Measurements from ENCODE around the gene GKAP1. TPM values are rescaled to one million over a fixed set of nuclear protein-coding genes. Genes with fewer than 3 reads are reported as not detected.

Gene GKAP1
- total RNA-seq, 1 donor from 2014 or later: 33.4 TPM

DNA sequence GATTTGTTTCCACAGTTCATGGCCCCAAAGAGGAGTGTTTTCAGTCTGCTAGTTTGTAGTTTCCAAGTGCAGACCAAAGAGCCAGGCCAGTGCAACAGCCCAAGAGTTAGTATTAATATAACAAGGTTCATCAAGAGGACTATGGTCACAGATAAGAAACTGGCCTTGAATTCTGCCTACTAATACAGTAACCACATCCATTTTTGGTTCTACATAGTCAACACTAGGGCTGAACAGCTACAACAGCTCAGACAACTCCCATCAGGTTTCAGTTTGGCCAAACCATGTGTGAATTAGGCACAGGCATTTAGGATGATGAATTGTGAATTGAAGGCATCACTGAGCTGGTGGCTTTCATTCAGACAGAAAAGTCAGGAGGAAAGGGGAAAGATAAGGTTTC lies 96.1 kb downstream of the GKAP1 start:
- Histone ChIP-seq H3K79me2 (ENCODE audit: low read depth) (no peaks in the 10 kb centered on the region), H3K36me3 (no peaks in the 10 kb centered on the region), H4K20me1 (ENCODE audit: low read depth) (no peaks in the 10 kb centered on the region), H3K4me2 (no peak overlapping the region), H3K4me3 (no peak overlapping the region), H3K27me3 (no peaks in the 10 kb centered on the region), H3F3A (ENCODE audit: low read depth) (no peaks in the 10 kb centered on the region), H2AFZ (replicated peaks) (no peak overlapping the region), H3K4me1 (no peaks in the 10 kb centered on the region), H3K9me3 (ENCODE audit: low read depth) (no peaks in the 10 kb centered on the region), H3K27ac (no peak overlapping the region), H3K9ac (no peak overlapping the region)
- peaks cover 3% of the 10 kb centered on the region for H3K9me3 Mint-ChIP-seq
- no peak for TF ChIP-seq EZH2 (IDR thresholded peaks at IDR 0.05)
- TF ChIP-seq, protein P1, sequence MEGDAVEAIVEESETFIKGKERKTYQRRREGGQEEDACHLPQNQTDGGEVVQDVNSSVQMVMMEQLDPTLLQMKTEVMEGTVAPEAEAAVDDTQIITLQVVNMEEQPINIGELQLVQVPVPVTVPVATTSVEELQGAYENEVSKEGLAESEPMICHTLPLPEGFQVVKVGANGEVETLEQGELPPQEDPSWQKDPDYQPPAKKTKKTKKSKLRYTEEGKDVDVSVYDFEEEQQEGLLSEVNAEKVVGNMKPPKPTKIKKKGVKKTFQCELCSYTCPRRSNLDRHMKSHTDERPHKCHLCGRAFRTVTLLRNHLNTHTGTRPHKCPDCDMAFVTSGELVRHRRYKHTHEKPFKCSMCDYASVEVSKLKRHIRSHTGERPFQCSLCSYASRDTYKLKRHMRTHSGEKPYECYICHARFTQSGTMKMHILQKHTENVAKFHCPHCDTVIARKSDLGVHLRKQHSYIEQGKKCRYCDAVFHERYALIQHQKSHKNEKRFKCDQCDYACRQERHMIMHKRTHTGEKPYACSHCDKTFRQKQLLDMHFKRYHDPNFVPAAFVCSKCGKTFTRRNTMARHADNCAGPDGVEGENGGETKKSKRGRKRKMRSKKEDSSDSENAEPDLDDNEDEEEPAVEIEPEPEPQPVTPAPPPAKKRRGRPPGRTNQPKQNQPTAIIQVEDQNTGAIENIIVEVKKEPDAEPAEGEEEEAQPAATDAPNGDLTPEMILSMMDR (IDR thresholded peaks at IDR 0.05): no peak
- TF ChIP-seq EZH2phosphoT487 (IDR thresholded peaks at IDR 0.05): no peak
- no peak for DNase-seq (ENCODE audit: low spot score)
- no peak overlapping the region for H3K4me3 Mint-ChIP-seq
- H3K27me3 Mint-ChIP-seq (ENCODE audit: insufficient read depth, low read depth): no peaks in the 10 kb centered on the region
- H3K27ac Mint-ChIP-seq: no peak overlapping the region
- H3K36me3 Mint-ChIP-seq: no peaks in the 10 kb centered on the region
- H3K4me1 Mint-ChIP-seq: no peaks in the 10 kb centered on the region

DNA sequence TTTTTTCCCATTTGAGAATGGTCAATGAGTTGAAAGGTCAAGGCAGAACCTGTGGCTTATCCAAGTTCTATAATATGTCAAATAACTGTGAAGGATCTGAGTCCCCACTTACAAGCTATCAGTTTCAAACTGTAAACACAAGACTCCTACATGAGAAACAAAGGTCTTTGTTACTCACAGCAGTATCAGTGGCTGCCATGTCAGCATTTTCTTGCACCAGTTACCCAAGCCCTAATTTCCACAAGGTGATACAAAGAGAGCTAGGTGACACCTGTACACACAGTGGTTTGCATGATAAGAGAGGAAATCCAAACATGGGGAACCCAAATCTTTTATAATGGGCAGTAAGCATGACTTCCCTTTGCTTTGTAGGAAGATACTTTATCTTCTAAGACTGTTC lies 101.8 kb downstream of the GKAP1 start:
- DNase-seq (ENCODE audit: low spot score): no peak
- Histone ChIP-seq H3K79me2 (ENCODE audit: low read depth) (no peaks in the 10 kb centered on the region), H3K4me3 (no peak overlapping the region), H3K36me3 (no peaks in the 10 kb centered on the region), H3K4me2 (no peak overlapping the region), H3F3A (ENCODE audit: low read depth) (no peaks in the 10 kb centered on the region), H3K27ac (no peak overlapping the region), H4K20me1 (ENCODE audit: low read depth) (no peaks in the 10 kb centered on the region), H3K4me1 (no peaks in the 10 kb centered on the region), H3K9ac (no peak overlapping the region), H3K27me3 (no peaks in the 10 kb centered on the region), H2AFZ (replicated peaks) (no peak overlapping the region), H3K9me3 (ENCODE audit: low read depth) (no peaks in the 10 kb centered on the region)
- Mint-ChIP-seq H3K4me3 (no peak overlapping the region), H3K36me3 (no peaks in the 10 kb centered on the region), H3K9me3 (peaks cover 3% of the 10 kb centered on the region), H3K27me3 (ENCODE audit: insufficient read depth, low read depth) (no peaks in the 10 kb centered on the region), H3K4me1 (no peaks in the 10 kb centered on the region), H3K27ac (no peak overlapping the region)
- TF ChIP-seq, protein P1 (IDR thresholded peaks at IDR 0.05): no peak
- TF ChIP-seq EZH2 (IDR thresholded peaks at IDR 0.05) (no peak), EZH2phosphoT487 (IDR thresholded peaks at IDR 0.05) (no peak)

DNA sequence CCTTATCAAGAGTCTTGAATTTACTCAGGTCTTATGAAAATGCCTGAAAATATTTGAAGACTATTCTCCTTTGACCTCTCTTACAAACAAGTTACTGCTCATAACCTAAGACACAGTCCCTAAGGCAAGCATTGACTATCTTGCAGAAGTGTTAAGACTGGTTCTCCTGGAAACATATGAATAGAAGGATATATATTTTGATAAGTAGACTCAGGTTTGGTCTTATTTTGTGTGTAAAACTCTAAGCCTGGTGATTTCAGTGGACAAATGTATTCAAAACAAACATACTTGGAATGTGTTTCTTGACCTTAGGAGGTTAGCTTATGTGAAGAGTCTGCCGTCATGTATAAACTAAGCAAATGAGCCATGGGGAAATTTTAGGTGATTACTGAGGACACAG lies 102.3 kb downstream of the GKAP1 start:
- Histone ChIP-seq H3K27ac (no peak overlapping the region), H4K20me1 (ENCODE audit: low read depth) (no peaks in the 10 kb centered on the region), H3K36me3 (no peaks in the 10 kb centered on the region), H3K27me3 (no peaks in the 10 kb centered on the region), H3K9ac (no peak overlapping the region), H2AFZ (replicated peaks) (no peak overlapping the region), H3F3A (ENCODE audit: low read depth) (no peaks in the 10 kb centered on the region), H3K4me2 (no peak overlapping the region), H3K79me2 (ENCODE audit: low read depth) (no peaks in the 10 kb centered on the region), H3K4me3 (no peak overlapping the region), H3K9me3 (ENCODE audit: low read depth) (no peaks in the 10 kb centered on the region), H3K4me1 (no peaks in the 10 kb centered on the region)
- no peak for DNase-seq (ENCODE audit: low spot score)
- H3K4me3 Mint-ChIP-seq: no peak overlapping the region
- peaks cover 3% of the 10 kb centered on the region for H3K9me3 Mint-ChIP-seq
- TF ChIP-seq EZH2 (IDR thresholded peaks at IDR 0.05) (no peak), EZH2phosphoT487 (IDR thresholded peaks at IDR 0.05) (no peak)
- TF ChIP-seq, protein P1 (IDR thresholded peaks at IDR 0.05): no peak
- H3K27me3 Mint-ChIP-seq (ENCODE audit: insufficient read depth, low read depth): no peaks in the 10 kb centered on the region
- H3K4me1 Mint-ChIP-seq: no peaks in the 10 kb centered on the region
- H3K36me3 Mint-ChIP-seq: no peaks in the 10 kb centered on the region
- no peak overlapping the region for H3K27ac Mint-ChIP-seq
